HepG2 (cell line): Measurements from ENCODE around the gene EPC1. TPM values are rescaled to one million over a fixed set of nuclear protein-coding genes. Genes with fewer than 3 reads are reported as not detected.

Experiments used
- CENPX ChIP-seq: sonication (generic); formaldehyde crosslinking; IDR thresholded peaks from 2 replicates; pipeline ENCODE4 v1.9.0; 2021; ENCODE audit warnings: mild to moderate bottlenecking, missing genetic modification reagents, moderate library complexity
- CSRNP1 ChIP-seq: sonication (generic); formaldehyde crosslinking; IDR thresholded peaks from 2 replicates; pipeline ENCODE4 v1.8.1; 2023; ENCODE audit warnings: mild to moderate bottlenecking, missing genetic modification reagents
- HNF1A ChIP-seq, 2 experiments: sonication (generic) in 1 of 2; formaldehyde crosslinking in 1 of 2; IDR thresholded peaks; 2 replicates each; pipeline versions ENCODE4 v1.4.0 to v1.6.1; 2016 to 2020; ENCODE audit warnings: borderline replicate concordance in 1 of 2, low read depth in 1 of 2, mild to moderate bottlenecking in 1 of 2, missing genetic modification reagents in 1 of 2
- MEIS1 ChIP-seq: sonication (generic); formaldehyde crosslinking; IDR thresholded peaks from 2 replicates; pipeline ENCODE4 v1.9.0; 2021; ENCODE audit warnings: mild to moderate bottlenecking, missing genetic modification reagents, moderate library complexity, borderline replicate concordance
- MTA3 ChIP-seq: sonication (generic); formaldehyde crosslinking; IDR thresholded peaks from 2 replicates; pipeline ENCODE4 v1.4.0; 2020; ENCODE audit warnings: missing genetic modification reagents
- REL ChIP-seq: sonication (generic); formaldehyde crosslinking; conservative IDR thresholded peaks from 2 replicates; pipeline ENCODE4 v1.8.0; 2022; ENCODE audit warnings: mild to moderate bottlenecking, missing genetic modification reagents, moderate library complexity
- SPEN ChIP-seq: sonication (generic); formaldehyde crosslinking; IDR thresholded peaks from 2 replicates; pipeline ENCODE4 v1.5.1; 2020; ENCODE audit warnings: low read depth, mild to moderate bottlenecking, missing genetic modification reagents
- YEATS4 ChIP-seq: sonication (generic); formaldehyde crosslinking; IDR thresholded peaks from 2 replicates; pipeline ENCODE4 v1.4.0; 2020; ENCODE audit warnings: missing genetic modification reagents, borderline replicate concordance
- ZNF224 ChIP-seq: sonication (generic); formaldehyde crosslinking; IDR thresholded peaks from 2 replicates; pipeline ENCODE4 v1.5.0; 2020; ENCODE audit warnings: mild to moderate bottlenecking, missing genetic modification reagents
- ZNF230 ChIP-seq: sonication (generic); formaldehyde crosslinking; IDR thresholded peaks from 2 replicates; pipeline ENCODE4 v1.4.0; 2020; ENCODE audit warnings: mild to moderate bottlenecking, missing genetic modification reagents
- ZNF264 ChIP-seq: sonication (generic); formaldehyde crosslinking; IDR thresholded peaks from 2 replicates; pipeline ENCODE4 v1.4.0; 2020; ENCODE audit warnings: missing genetic modification reagents
- ZNF589 ChIP-seq: sonication (generic); formaldehyde crosslinking; conservative IDR thresholded peaks from 2 replicates; pipeline ENCODE4 v1.8.0; 2022; ENCODE audit warnings: mild to moderate bottlenecking, moderate library complexity, missing genetic modification reagents
- ZNF790 ChIP-seq: sonication (generic); formaldehyde crosslinking; IDR thresholded peaks from 2 replicates; pipeline ENCODE4 v1.8.0; 2022; ENCODE audit warnings: missing genetic modification reagents, mild to moderate bottlenecking, borderline replicate concordance
- polyA plus RNA-seq, 8 experiments: library from polyadenylated mRNA; depleted of rRNA in 3 of 8; stranded (reverse) in 7 of 8; unstranded in 1 of 8; fragments of >200 nt; fragmentation: Illumina TruSeq in 4 of 8; extraction: Trizol in 4 of 8; gene quantifications; 2 replicates each; pipeline versions ENCODE4 v1.2.1 to v1.2.3, GENCODE V29; 2011 to 2016; ENCODE audit warnings: low read depth in 4 of 8, missing spikeins in 1 of 8, mixed read lengths in 1 of 8; ENCODE audit not compliant: insufficient read depth in 1 of 8
- total RNA-seq, 5 experiments: library from RNA; depleted of rRNA; stranded (reverse); fragments of >200 nt; fragmentation: Illumina TruSeq; extraction: Trizol; gene quantifications; 2 replicates each; pipeline ENCODE4 v1.2.3, GENCODE V29; 2016; ENCODE audit warnings: low read depth in 1 of 5
- TF ChIP-seq, protein P1 (sequence below): sonication (generic); formaldehyde crosslinking; IDR thresholded peaks from 2 replicates; pipeline ENCODE4 v1.4.0; 2020; ENCODE audit warnings: missing genetic modification reagents
- TF ChIP-seq, protein P2 (sequence below): sonication (generic); formaldehyde crosslinking; IDR thresholded peaks from 2 replicates; pipeline ENCODE4 v1.4.0; 2020; ENCODE audit warnings: mild to moderate bottlenecking, low read depth, missing genetic modification reagents
- TF ChIP-seq, protein P3 (sequence below): sonication (generic); formaldehyde crosslinking; IDR thresholded peaks from 2 replicates; pipeline ENCODE4 v1.5.0; 2020; ENCODE audit warnings: missing genetic modification reagents

Gene EPC1
- total and polyA plus RNA-seq, 2 of the 13 experiments (the other 11 are each of a cell fraction or from before 2014, with no cell fraction given): 28.7 to 44.2 TPM

GRCh38 chr10:32346134-32346550 lies 816 bp downstream of the EPC1 start (continued):
- TF ChIP-seq, protein P1, sequence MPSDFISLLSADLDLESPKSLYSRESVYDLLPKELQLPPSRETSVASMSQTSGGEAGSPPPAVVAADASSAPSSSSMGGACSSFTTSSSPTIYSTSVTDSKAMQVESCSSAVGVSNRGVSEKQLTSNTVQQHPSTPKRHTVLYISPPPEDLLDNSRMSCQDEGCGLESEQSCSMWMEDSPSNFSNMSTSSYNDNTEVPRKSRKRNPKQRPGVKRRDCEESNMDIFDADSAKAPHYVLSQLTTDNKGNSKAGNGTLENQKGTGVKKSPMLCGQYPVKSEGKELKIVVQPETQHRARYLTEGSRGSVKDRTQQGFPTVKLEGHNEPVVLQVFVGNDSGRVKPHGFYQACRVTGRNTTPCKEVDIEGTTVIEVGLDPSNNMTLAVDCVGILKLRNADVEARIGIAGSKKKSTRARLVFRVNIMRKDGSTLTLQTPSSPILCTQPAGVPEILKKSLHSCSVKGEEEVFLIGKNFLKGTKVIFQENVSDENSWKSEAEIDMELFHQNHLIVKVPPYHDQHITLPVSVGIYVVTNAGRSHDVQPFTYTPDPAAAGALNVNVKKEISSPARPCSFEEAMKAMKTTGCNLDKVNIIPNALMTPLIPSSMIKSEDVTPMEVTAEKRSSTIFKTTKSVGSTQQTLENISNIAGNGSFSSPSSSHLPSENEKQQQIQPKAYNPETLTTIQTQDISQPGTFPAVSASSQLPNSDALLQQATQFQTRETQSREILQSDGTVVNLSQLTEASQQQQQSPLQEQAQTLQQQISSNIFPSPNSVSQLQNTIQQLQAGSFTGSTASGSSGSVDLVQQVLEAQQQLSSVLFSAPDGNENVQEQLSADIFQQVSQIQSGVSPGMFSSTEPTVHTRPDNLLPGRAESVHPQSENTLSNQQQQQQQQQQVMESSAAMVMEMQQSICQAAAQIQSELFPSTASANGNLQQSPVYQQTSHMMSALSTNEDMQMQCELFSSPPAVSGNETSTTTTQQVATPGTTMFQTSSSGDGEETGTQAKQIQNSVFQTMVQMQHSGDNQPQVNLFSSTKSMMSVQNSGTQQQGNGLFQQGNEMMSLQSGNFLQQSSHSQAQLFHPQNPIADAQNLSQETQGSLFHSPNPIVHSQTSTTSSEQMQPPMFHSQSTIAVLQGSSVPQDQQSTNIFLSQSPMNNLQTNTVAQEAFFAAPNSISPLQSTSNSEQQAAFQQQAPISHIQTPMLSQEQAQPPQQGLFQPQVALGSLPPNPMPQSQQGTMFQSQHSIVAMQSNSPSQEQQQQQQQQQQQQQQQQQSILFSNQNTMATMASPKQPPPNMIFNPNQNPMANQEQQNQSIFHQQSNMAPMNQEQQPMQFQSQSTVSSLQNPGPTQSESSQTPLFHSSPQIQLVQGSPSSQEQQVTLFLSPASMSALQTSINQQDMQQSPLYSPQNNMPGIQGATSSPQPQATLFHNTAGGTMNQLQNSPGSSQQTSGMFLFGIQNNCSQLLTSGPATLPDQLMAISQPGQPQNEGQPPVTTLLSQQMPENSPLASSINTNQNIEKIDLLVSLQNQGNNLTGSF: no peak
- TF ChIP-seq CENPX (CRISPR knock-in tag) (no peak), ZNF589 (CRISPR knock-in tag) (no peak; the same call in 1 of the 2 replicates), MEIS1 (CRISPR knock-in tag) (peak; percentile 76; the same call in 1 of the 2 replicates), ZNF230 (CRISPR knock-in tag) (0 out of 2 replicates have a peak, but pooled peaks have one; percentile 67), ZNF224 (CRISPR knock-in tag) (no peak), ZNF264 (CRISPR knock-in tag) (no peak), CSRNP1 (0 out of 2 replicates have a peak, but pooled peaks have one; percentile 50), REL (CRISPR knock-in tag) (no peak), SPEN (CRISPR knock-in tag) (peak; percentile 49; the same call in 1 of the 2 replicates), YEATS4 (CRISPR knock-in tag) (peak; percentile 94; the same call in 1 of the 2 replicates), HNF1A (IDR thresholded peaks at IDR 0.05; ENCODE audit: low read depth) (0 out of 2 replicates have a peak, but pooled peaks have one; percentile 17), HNF1A (CRISPR knock-in tag; IDR thresholded peaks at IDR 0.05; ENCODE audit: borderline replicate concordance) (peak; percentile 41; the same call in 1 of the 2 replicates), ZNF790 (CRISPR knock-in tag) (0 out of 2 replicates have a peak, but pooled peaks have one; percentile 45), MTA3 (no peak)
- TF ChIP-seq, protein P2, sequence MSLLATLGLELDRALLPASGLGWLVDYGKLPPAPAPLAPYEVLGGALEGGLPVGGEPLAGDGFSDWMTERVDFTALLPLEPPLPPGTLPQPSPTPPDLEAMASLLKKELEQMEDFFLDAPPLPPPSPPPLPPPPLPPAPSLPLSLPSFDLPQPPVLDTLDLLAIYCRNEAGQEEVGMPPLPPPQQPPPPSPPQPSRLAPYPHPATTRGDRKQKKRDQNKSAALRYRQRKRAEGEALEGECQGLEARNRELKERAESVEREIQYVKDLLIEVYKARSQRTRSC (CRISPR knock-in tag): no peak
- TF ChIP-seq, protein P3, sequence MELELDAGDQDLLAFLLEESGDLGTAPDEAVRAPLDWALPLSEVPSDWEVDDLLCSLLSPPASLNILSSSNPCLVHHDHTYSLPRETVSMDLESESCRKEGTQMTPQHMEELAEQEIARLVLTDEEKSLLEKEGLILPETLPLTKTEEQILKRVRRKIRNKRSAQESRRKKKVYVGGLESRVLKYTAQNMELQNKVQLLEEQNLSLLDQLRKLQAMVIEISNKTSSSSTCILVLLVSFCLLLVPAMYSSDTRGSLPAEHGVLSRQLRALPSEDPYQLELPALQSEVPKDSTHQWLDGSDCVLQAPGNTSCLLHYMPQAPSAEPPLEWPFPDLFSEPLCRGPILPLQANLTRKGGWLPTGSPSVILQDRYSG (CRISPR knock-in tag): no peak
